SK-N-SH (cell line): ENCODE measurements around the gene PBOV1. TPM values are rescaled to one million over a fixed set of nuclear protein-coding genes. Genes with fewer than 3 reads are reported as not detected.

Source experiments
- CTCF ChIA-PET: fragments of 300-600, 350-600 bp; formaldehyde crosslinking; extraction: SDS; loops from one replicate; lab custom pipeline; 2021; lab: Yijun Ruan, JAX
- POLR2A ChIA-PET: fragments of 350-600 bp; sonication (Branson Sonifier 250); formaldehyde crosslinking; extraction: SDS; loops from one replicate; lab custom pipeline; 2020; ENCODE audit warnings: antibody characterized with exemption, inconsistent platforms; lab: Yijun Ruan, JAX
- DNase-seq: peaks from one replicate; pipeline ENCODE4 v3.0.0; 2012
- H2AFZ ChIP-seq: fragments of 200-600 bp; sonication (generic); 2 replicates; pipeline ENCODE4 v1.8.1; 2016; ENCODE audit warnings: antibody characterized with exemption, mild to moderate bottlenecking, low read depth
- H3F3A ChIP-seq: fragments of 200-600 bp; sonication (generic); replicated peaks from 2 replicates; pipeline ENCODE3; 2016; ENCODE audit warnings: antibody characterized with exemption, mild to moderate bottlenecking; ENCODE audit not compliant: insufficient read depth
- H3K27ac ChIP-seq, 2 experiments: fragments of 200-500 bp in 1 of 2; fragments of 200-600 bp in 1 of 2; sonication (Bioruptor generic) in 1 of 2; sonication (generic), shearing (Covaris generic) in 1 of 2; 2 replicates each; pipeline versions ENCODE4 v1.5.1 to v1.6.1; 2014 to 2016; ENCODE audit warnings: low read depth in 2 of 2, inconsistent platforms in 1 of 2, low read length in 1 of 2, mild to moderate bottlenecking in 1 of 2, mixed read lengths in 1 of 2
- H3K27me3 ChIP-seq: fragments of 200-600 bp; sonication (generic), shearing (Covaris generic); 2 replicates; pipeline ENCODE4 v1.6.1; 2016; ENCODE audit warnings: mixed run types; ENCODE audit not compliant: insufficient read depth
- H3K36me3 ChIP-seq, 2 experiments: fragments of 200-500 bp in 1 of 2; fragments of 200-600 bp in 1 of 2; sonication (Bioruptor generic) in 1 of 2; sonication (generic) in 1 of 2; replicated peaks in 1 of 2; 2 replicates each; pipeline versions ENCODE3 to v1.5.1; 2014 to 2016; ENCODE audit warnings: low read length in 1 of 2, mild to moderate bottlenecking in 1 of 2; ENCODE audit not compliant: insufficient read depth in 2 of 2, control insufficient read depth in 1 of 2
- H3K4me1 ChIP-seq, 2 experiments: fragments of 200-500 bp in 1 of 2; fragments of 200-600 bp in 1 of 2; sonication (Bioruptor generic) in 1 of 2; sonication (generic), shearing (Covaris generic) in 1 of 2; 2 replicates each; pipeline versions ENCODE4 v1.5.1 to v1.6.1; 2014 to 2016; ENCODE audit warnings: low read depth in 1 of 2, low read length in 1 of 2, mixed run types in 1 of 2; ENCODE audit not compliant: insufficient read depth in 2 of 2, control insufficient read depth in 1 of 2
- H3K4me2 ChIP-seq: fragments of 200-600 bp; sonication (generic), shearing (Covaris generic); 2 replicates; pipeline ENCODE4 v1.6.1; 2017; ENCODE audit warnings: mixed run types
- H3K4me3 ChIP-seq, 2 experiments: fragments of 200-500 bp in 1 of 2; fragments of 200-600 bp in 1 of 2; sonication (Bioruptor generic) in 1 of 2; sonication (generic), shearing (Covaris generic) in 1 of 2; 2 replicates each; pipeline versions ENCODE4 v1.5.1 to v1.8.1; 2014 to 2016; ENCODE audit warnings: low read depth in 2 of 2, inconsistent platforms in 1 of 2, low read length in 1 of 2, mild to moderate bottlenecking in 1 of 2, mixed read lengths in 1 of 2, moderate library complexity in 1 of 2
- H3K79me2 ChIP-seq: fragments of 200-600 bp; sonication (generic); 2 replicates; pipeline ENCODE4 v1.8.1; 2017; ENCODE audit warnings: mild to moderate bottlenecking; ENCODE audit not compliant: insufficient read depth
- H3K9ac ChIP-seq: fragments of 200-600 bp; sonication (generic); 2 replicates; pipeline ENCODE4 v1.6.1; 2017; ENCODE audit warnings: mixed run types
- H3K9me2 ChIP-seq: fragments of 200-600 bp; sonication (generic); 2 replicates; pipeline ENCODE4 v1.6.1; 2017; ENCODE audit warnings: mixed run types
- H3K9me3 ChIP-seq: fragments of 200-600 bp; sonication (generic); 2 replicates; pipeline ENCODE4 v1.6.1; 2017; ENCODE audit warnings: mixed run types, mild to moderate bottlenecking, moderate library complexity
- H4K20me1 ChIP-seq: fragments of 200-600 bp; sonication (generic); 2 replicates; pipeline ENCODE4 v1.6.1; 2017; ENCODE audit warnings: mild to moderate bottlenecking, mixed run types; ENCODE audit not compliant: insufficient read depth
- CHD2 ChIP-seq: fragments of 150-350 bp; IDR thresholded peaks from 2 replicates; pipeline ENCODE4 v1.6.1; 2018; ENCODE audit warnings: low read length; ENCODE audit not compliant: partially characterized antibody
- ELF1 ChIP-seq: IDR thresholded peaks from 2 replicates; pipeline ENCODE4 v1.4.0; 2012
- FOXM1 ChIP-seq: IDR thresholded peaks from 2 replicates; pipeline ENCODE4 v1.4.0; 2012; ENCODE audit warnings: low read depth, mild to moderate bottlenecking
- JUND ChIP-seq: IDR thresholded peaks from 2 replicates; pipeline ENCODE4 v1.4.0; 2012
- MEF2A ChIP-seq: IDR thresholded peaks from 2 replicates; pipeline ENCODE4 v1.4.0; 2012; ENCODE audit warnings: low read depth, borderline replicate concordance
- MXI1 ChIP-seq: IDR thresholded peaks from 2 replicates; pipeline ENCODE4 v1.6.1; 2012; ENCODE audit warnings: mild to moderate bottlenecking, low read depth, low read length, improper control_type of control experiment
- NFIC ChIP-seq: IDR thresholded peaks from 2 replicates; pipeline ENCODE4 v1.4.0; 2012; ENCODE audit warnings: borderline replicate concordance
- POLR2AphosphoS5 ChIP-seq: IDR thresholded peaks from 2 replicates; pipeline ENCODE4 v1.6.1; 2012; ENCODE audit warnings: low read depth, low read length
- RAD21 ChIP-seq: IDR thresholded peaks from 2 replicates; pipeline ENCODE4 v1.6.1; 2012; ENCODE audit warnings: mild to moderate bottlenecking, low read length
- RFX5 ChIP-seq: IDR thresholded peaks from 2 replicates; pipeline ENCODE4 v1.6.1; 2012; ENCODE audit warnings: mild to moderate bottlenecking, improper control_type of control experiment, low read length
- SIN3A ChIP-seq: IDR thresholded peaks from 2 replicates; pipeline ENCODE4 v1.6.1; 2012; ENCODE audit warnings: low read depth, mild to moderate bottlenecking, low read length, moderate library complexity, borderline replicate concordance
- SMC3 ChIP-seq: IDR thresholded peaks from 2 replicates; pipeline ENCODE4 v1.6.1; 2012; ENCODE audit warnings: low read depth, low read length, improper control_type of control experiment
- TAF1 ChIP-seq: IDR thresholded peaks from 2 replicates; pipeline ENCODE4 v1.6.1; 2012; ENCODE audit warnings: low read depth, mild to moderate bottlenecking, low read length, moderate library complexity, borderline replicate concordance
- TCF12 ChIP-seq: IDR thresholded peaks from 2 replicates; pipeline ENCODE4 v1.4.0; 2012
- TEAD4 ChIP-seq: IDR thresholded peaks from 2 replicates; pipeline ENCODE4 v1.4.0; 2012; ENCODE audit warnings: mild to moderate bottlenecking, borderline replicate concordance; ENCODE audit not compliant: insufficient read depth
- YY1 ChIP-seq: IDR thresholded peaks from 2 replicates; pipeline ENCODE4 v1.4.0; 2012; ENCODE audit warnings: low read depth, mild to moderate bottlenecking
- WGBS: methylation state at CpG from one replicate; pipeline ENCODE4 v1.1.6; 2017; ENCODE audit warnings: low lambda C conversion rate; 5-methylcytosine and 5-hydroxymethylcytosine counted together
- polyA plus RNA-seq, 3 experiments: library from polyadenylated mRNA; depleted of rRNA; stranded (reverse); fragments of >200 nt; gene quantifications; 2 replicates each; pipeline ENCODE4 v1.2.3, GENCODE V29; 2012
- TF ChIP-seq, protein P1 (sequence below): IDR thresholded peaks from 2 replicates; pipeline ENCODE4 v1.4.0; 2012; ENCODE audit warnings: low read depth, borderline replicate concordance
- TF ChIP-seq, protein P2 (sequence below): fragments of 150-350 bp; IDR thresholded peaks from 2 replicates; pipeline ENCODE4 v1.6.1; 2017; ENCODE audit warnings: antibody characterized with exemption, low read length, low read depth, borderline replicate concordance
- TF ChIP-seq, protein P3 (sequence below): IDR thresholded peaks from 2 replicates; pipeline ENCODE4 v1.4.0; 2012; ENCODE audit warnings: low read depth
- TF ChIP-seq, protein P4 (sequence below): IDR thresholded peaks from 2 replicates; pipeline ENCODE4; 2012
- TF ChIP-seq, protein P5 (sequence below): IDR thresholded peaks from 2 replicates; pipeline ENCODE4 v1.4.0; 2012; ENCODE audit warnings: low read depth, borderline replicate concordance
- TF ChIP-seq, protein P6 (sequence below): fragments of 200-600 bp; sonication (generic); IDR thresholded peaks from 2 replicates; pipeline ENCODE4 v1.6.1; 2017; ENCODE audit warnings: antibody characterized with exemption, mild to moderate bottlenecking, moderate library complexity

Gene PBOV1
- polyA plus RNA-seq, 1 of the 3 experiments (the other 2 are of a cell fraction): not detected

DNA sequence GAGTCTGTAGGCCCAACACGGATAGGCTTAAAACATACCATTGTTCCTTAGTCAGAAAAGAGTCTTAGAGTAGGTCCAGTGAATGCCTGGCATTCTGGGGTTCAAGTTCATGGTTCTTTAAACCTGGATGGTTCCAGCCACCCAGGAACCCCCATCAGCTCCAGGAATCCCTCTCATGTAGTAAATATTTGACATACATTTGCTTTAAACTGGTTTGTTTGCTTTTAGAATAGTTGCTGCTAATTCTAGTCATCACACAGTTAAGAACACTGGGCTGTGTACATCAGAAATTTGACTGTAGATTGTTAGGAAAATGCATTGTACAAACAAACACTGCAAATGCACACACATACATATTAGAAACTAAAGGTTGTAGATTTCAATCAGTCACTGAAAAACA lies 30.6 kb upstream of the PBOV1 start:
- 11% methylated on average over 1 of the region's 1 CpG for WGBS
- no peak overlapping the region for H3K4me3 ChIP-seq
- no peak overlapping the region for H3K9ac ChIP-seq
- no peaks in the 10 kb centered on the region for H3K4me1 ChIP-seq
- TF ChIP-seq, protein P1, sequence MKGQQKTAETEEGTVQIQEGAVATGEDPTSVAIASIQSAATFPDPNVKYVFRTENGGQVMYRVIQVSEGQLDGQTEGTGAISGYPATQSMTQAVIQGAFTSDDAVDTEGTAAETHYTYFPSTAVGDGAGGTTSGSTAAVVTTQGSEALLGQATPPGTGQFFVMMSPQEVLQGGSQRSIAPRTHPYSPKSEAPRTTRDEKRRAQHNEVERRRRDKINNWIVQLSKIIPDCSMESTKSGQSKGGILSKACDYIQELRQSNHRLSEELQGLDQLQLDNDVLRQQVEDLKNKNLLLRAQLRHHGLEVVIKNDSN: no peak
- TF ChIP-seq POLR2AphosphoS5 (no peak), RFX5 (no peak), YY1 (no peak), ELF1 (no peak), SMC3 (no peak), TCF12 (no peak), MXI1 (no peak), TEAD4 (no peak), SIN3A (no peak), MEF2A (no peak)
- TF ChIP-seq, protein P2, sequence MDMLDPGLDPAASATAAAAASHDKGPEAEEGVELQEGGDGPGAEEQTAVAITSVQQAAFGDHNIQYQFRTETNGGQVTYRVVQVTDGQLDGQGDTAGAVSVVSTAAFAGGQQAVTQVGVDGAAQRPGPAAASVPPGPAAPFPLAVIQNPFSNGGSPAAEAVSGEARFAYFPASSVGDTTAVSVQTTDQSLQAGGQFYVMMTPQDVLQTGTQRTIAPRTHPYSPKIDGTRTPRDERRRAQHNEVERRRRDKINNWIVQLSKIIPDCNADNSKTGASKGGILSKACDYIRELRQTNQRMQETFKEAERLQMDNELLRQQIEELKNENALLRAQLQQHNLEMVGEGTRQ: no peak
- no peaks in the 10 kb centered on the region for H3K9me3 ChIP-seq
- no peaks in the 10 kb centered on the region for H3F3A ChIP-seq
- no peak for DNase-seq
- no peaks in the 10 kb centered on the region for H3K36me3 ChIP-seq
- ChIA-PET CTCF (no interaction called here), POLR2A (no interaction called here)
- no peaks in the 10 kb centered on the region for H3K27me3 ChIP-seq
- H3K27ac ChIP-seq: no peak overlapping the region
- H2AFZ ChIP-seq: no peak overlapping the region
- no peak overlapping the region for H3K4me2 ChIP-seq
- H3K9me2 ChIP-seq: no peaks in the 10 kb centered on the region
- H3K79me2 ChIP-seq: no peaks in the 10 kb centered on the region
- H4K20me1 ChIP-seq: no peaks in the 10 kb centered on the region

DNA sequence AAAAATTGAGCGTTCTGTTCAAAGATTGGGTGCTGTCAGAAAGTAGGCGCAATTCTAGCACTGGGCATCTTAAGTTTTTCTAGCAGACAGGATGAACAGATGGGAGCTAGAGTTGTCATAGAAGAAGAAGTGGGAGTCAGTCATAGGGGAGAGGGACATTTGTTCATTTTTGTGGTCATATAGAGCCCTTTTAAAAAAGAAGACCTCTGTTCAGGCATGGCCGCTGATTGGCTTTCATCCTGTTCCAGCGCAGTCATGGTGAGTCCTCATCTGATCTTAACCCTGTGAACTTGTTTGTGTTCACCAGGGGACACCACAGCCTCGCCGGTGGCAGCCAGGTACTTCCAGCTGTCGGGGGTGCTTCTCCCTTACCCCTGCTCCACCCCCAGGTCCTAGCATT lies 29.7 kb upstream of the PBOV1 start:
- TF ChIP-seq, protein P3, sequence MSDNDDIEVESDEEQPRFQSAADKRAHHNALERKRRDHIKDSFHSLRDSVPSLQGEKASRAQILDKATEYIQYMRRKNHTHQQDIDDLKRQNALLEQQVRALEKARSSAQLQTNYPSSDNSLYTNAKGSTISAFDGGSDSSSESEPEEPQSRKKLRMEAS: no peak
- no peak for TF ChIP-seq JUND
- no peak for TF ChIP-seq SIN3A
- TF ChIP-seq, protein P4, sequence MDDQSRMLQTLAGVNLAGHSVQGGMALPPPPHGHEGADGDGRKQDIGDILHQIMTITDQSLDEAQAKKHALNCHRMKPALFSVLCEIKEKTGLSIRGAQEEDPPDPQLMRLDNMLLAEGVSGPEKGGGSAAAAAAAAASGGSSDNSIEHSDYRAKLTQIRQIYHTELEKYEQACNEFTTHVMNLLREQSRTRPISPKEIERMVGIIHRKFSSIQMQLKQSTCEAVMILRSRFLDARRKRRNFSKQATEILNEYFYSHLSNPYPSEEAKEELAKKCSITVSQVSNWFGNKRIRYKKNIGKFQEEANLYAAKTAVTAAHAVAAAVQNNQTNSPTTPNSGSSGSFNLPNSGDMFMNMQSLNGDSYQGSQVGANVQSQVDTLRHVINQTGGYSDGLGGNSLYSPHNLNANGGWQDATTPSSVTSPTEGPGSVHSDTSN: no peak
- TF ChIP-seq TCF12: no peak
- no peak for TF ChIP-seq TAF1
- TF ChIP-seq CHD2: no peak
- TF ChIP-seq, protein P5, sequence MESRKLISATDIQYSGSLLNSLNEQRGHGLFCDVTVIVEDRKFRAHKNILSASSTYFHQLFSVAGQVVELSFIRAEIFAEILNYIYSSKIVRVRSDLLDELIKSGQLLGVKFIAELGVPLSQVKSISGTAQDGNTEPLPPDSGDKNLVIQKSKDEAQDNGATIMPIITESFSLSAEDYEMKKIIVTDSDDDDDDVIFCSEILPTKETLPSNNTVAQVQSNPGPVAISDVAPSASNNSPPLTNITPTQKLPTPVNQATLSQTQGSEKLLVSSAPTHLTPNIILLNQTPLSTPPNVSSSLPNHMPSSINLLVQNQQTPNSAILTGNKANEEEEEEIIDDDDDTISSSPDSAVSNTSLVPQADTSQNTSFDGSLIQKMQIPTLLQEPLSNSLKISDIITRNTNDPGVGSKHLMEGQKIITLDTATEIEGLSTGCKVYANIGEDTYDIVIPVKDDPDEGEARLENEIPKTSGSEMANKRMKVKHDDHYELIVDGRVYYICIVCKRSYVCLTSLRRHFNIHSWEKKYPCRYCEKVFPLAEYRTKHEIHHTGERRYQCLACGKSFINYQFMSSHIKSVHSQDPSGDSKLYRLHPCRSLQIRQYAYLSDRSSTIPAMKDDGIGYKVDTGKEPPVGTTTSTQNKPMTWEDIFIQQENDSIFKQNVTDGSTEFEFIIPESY: no peak
- TF ChIP-seq TEAD4: no peak
- TF ChIP-seq FOXM1: no peak
- TF ChIP-seq, protein P6, sequence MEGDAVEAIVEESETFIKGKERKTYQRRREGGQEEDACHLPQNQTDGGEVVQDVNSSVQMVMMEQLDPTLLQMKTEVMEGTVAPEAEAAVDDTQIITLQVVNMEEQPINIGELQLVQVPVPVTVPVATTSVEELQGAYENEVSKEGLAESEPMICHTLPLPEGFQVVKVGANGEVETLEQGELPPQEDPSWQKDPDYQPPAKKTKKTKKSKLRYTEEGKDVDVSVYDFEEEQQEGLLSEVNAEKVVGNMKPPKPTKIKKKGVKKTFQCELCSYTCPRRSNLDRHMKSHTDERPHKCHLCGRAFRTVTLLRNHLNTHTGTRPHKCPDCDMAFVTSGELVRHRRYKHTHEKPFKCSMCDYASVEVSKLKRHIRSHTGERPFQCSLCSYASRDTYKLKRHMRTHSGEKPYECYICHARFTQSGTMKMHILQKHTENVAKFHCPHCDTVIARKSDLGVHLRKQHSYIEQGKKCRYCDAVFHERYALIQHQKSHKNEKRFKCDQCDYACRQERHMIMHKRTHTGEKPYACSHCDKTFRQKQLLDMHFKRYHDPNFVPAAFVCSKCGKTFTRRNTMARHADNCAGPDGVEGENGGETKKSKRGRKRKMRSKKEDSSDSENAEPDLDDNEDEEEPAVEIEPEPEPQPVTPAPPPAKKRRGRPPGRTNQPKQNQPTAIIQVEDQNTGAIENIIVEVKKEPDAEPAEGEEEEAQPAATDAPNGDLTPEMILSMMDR: no peak
- TF ChIP-seq ELF1: no peak
- TF ChIP-seq NFIC: no peak
- TF ChIP-seq YY1: no peak
- TF ChIP-seq RAD21: no peak
- Histone ChIP-seq H3K27me3 (no peaks in the 10 kb centered on the region), H4K20me1 (no peaks in the 10 kb centered on the region), H3K4me2 (no peak overlapping the region), H3K4me1 (no peaks in the 10 kb centered on the region), H2AFZ (no peak overlapping the region), H3F3A (no peaks in the 10 kb centered on the region), H3K79me2 (no peaks in the 10 kb centered on the region), H3K9ac (no peak overlapping the region), H3K9me2 (no peaks in the 10 kb centered on the region), H3K36me3 (no peaks in the 10 kb centered on the region), H3K9me3 (no peaks in the 10 kb centered on the region), H3K27ac (no peak overlapping the region), H3K4me3 (no peak overlapping the region)
- ChIA-PET POLR2A (no interaction called here), CTCF (no interaction called here)
- no peak for DNase-seq
- WGBS: 47% methylated on average over 7 of the region's 7 CpGs
